Measurements from ENCODE around the gene LDLRAD3.

The LDLRAD3 gene

DNA sequence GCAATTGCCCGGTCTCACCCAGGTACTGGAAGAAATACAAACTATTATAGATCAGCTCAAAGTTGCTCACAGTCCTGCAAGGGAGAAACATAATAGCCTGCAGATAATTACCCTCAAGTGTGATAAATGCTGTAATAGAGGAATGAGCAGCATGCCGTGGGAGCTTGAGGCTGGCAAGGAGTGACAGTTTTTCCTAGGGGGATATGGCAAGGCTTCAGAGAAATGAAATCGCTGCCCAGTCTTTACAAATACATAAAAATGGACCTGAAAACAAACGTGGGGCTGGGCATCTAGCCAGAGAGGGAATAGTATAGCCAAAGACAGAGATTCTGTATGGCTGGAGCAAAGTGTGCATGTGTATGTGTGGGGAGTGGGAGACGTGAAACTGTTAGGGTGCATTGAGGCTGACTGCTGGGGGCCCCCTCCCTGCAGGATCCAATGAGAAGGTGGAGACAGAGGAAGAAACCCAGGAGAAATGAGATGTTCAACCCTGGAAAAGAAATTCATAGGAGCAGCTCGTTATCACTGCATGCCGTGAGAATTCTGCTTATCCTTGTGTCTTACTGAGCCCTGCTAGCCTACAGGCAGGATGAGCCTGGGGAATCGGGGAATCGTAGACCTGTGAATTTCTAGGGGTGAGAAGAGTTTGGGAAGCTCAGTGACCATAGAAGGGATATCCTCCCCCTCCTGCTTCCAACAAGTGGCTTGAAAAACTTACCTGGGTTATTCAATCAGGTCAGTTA is 167.0 kb downstream of the LDLRAD3 start:
- DNase-seq, result no peak

DNA sequence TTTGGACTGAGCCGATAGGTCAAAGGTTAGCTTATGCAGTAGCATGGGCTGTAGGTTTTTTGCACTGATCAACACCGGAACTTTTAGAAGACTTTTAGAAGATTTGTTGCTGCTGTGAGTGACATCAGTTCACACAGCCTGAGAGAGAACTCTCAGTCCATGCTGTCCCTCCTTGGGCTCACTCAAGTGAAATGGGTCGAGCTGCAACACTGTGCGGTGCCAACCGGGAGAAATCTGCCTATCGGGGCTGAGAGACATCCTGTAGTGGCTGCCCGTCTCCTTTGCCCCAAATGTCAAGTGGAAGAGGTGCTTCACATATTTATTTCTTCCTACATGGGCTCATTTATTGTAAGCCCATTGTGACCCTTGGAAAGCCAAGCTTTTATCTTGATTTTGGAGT is 170.2 kb downstream of the LDLRAD3 start:
- no peak for DNase-seq

DNA sequence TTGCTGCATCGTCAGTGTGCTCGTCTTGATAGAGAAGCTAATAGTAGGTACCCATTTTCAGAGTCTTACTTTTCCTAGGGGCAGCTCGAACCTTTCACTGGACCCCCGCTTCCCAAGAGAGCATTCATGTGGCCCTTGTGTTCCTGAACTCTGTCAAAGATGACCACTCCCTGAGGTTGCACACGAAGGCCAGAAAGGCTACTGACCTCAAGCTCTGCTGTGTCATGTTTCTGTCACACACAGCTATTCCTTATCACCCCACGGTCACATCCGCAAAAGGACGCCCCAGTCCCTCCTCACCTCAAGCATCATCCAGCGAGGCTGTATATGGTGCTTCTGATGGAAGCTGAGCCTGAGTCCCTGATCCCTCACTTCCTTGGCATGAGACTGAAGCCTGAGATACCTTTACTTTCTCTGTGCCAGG is 171.5 kb downstream of the LDLRAD3 start:
- DNase-seq, result no peak

DNA sequence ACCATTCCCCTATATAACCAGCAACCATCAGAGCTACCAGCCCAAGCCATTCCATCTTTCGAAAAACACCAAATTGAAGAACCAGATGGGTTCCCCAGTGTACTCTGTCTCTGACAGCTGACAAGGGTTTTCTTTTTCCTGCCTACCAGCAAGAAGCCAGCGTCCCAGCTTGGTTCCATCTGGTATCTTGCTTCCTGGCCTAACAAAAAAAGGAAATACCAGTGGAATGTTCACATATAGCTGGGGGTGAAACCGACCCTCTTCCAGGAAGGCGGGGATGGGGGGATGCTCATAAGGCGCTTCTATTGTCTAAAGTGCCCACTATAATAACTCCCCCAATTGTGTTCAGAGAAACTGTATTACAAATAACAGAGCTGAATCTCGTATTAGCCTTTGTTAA is 172.3 kb downstream of the LDLRAD3 start:
- no peak for DNase-seq

DNA sequence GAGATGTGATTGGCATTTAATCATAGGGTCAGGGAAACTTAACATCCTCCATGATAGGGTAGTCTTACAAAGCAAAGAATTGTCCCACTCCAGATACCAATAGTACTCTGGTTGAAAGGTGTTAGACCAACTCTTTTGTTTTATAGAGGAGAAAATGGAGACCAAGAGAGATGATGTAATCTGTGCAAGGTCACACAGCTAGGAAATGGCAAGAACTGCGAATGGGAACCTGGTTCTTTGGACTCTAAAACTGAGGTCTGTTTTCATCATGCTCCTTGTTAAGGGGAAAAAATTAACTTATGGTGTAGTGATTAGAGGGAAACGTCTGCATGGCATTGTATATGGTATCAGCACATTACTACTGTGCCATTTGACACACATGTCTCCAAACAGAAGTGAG is 174.2 kb downstream of the LDLRAD3 start:
- DNase-seq, result no peak

DNA sequence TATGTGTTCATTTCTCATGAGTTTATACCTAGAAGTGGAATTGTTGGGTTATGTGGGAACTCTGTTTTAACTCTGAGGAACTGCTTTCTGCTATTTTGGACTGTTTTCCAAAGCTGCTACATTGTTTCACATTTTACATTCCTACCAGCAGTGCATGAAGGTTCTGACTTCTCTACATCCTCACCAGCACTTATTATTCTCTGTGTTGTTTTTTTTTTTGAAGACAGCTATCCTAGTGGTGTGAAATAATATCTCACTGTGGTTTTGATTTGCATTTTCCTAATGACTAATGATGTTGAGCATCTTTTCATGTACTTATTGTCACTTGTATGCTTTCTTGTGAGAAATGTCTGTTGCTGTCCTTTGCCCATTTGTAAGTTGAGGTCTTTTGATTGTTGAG is 175.4 kb downstream of the LDLRAD3 start:
- DNase-seq, result no peak

DNA sequence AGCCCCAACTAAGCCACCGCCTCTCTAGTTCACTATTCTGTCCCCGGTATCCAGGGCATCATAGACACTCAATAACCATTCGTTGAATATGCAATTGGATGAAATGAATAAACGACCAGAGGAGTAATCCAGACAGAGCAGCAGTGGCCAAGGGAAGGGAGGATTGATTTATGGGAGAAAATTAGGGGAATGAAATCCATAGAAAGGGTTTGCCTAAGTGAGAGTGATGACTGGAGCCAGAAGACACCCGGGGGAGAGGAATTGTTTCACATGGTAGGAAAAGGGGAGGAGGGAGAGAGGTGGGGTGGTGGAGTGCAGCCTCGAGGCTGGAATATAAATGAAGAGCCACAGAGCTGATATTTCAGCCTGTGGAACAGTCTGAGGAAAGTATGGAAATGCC is 177.2 kb downstream of the LDLRAD3 start:
- DNase-seq, result no peak

DNA sequence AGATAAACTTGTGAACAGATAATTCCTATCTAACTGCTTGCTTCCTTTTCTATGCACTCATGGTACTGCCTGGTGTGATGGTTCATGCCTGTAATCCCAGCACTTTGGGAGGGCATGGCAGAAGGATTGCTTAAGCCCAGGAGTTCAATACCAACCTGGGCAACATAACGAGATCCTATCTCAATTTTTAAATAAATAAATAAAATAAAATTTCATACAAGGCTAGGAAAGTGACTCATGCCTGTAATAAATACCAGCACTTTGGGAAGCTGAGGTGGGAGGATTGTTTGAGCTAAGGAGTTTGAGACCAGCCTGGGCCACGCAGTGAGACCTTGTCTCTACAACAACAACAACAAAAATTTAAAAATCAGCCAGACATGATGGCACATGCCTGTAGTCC is 178.8 kb downstream of the LDLRAD3 start:
- no peak for DNase-seq

DNA sequence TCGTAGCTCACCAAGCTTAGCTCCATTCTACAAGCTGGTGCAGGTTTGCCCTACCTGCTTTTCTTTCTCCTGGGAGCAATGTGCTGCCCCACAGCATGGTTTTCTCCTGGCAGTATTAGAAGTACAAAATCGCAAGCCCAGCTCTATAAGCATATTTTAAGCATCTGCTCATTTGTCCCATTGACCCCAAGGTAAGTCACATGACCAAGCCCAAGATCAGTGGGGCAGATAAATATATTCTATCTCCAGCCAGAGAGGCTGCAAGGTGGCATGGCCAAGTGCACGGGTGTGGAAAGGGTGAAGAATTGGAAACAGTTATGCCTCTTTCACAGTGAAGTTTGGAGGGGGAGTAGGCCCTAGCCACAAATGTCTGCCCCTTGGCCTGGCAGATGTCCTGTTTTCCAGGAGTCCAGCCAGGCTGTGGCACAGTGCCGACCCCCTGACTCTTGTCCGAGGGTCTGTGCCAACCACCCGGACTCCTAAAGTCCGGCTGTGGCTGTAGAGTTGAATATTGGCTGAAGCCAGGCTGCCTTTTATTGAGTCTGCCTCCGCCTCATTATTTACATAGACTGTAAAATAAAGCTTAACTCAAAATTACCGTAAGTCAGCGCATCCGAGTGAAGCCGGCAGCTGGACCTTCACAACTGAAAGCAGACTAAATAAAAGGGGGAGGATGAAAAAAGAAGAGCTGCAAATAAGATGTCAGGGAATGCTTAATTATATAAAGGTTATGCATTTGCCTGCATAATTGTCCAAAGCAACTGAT is 179.7 kb downstream of the LDLRAD3 start:
- DNase-seq, result no peak

DNA sequence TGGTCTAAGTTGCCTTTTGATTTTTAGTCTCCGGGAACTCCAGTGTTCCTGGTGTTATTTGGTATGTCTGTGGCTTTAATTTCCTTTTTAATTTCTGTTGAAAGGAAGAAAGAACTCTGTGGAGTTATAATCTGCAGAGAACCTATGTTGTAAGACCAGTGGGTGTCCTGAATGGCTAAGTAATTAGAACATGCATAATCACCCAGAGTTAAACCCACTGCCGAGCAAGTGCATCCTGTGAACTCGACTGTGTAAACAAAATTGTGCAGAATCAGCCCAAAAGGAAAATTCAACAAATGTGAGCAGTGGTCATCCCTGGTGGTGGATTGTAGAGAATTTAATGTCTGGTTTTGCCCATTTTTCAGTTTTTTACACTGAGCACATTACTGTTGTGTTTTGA is 182.8 kb downstream of the LDLRAD3 start:
- DNase-seq, result no peak

DNA sequence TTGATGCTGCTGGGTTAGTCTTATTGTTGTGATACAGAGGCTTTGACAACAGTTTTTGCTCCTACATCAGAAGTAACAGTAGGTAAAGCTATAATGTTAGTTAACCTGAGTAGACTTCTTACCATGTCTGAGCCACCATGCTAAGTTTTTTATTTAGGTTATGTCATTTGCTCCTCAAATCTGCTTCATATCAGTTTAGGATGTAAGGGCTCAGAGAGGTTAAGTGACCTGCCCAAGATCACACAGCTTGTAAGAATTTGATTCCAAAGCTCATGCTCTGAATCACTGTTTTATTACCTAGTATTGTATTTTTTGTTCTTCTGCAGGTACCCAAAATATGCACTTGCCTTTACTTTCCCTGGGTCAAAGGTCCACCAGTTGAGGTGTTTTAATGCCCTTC is 183.7 kb downstream of the LDLRAD3 start:
- no peak for DNase-seq

DNA sequence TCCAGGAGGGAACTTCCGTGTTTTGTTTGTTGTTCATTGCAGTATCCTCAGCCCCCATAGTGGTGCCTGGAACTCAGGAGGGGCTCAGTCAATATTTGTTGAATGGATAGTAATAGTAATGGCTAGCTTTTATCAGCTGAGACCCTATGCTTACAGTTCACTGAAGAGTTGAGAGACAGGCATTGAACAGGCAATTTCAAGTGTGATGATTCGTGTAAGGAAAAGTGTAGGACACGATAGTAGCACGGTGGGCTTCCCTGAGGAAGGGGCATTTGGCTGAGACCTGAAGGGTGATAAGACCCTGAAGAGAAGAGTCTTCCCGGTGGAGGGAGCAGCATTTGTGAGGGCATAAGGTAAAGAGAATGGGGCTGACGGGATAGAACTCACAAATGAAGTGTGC is 186.1 kb downstream of the LDLRAD3 start:
- no peak for DNase-seq

DNA sequence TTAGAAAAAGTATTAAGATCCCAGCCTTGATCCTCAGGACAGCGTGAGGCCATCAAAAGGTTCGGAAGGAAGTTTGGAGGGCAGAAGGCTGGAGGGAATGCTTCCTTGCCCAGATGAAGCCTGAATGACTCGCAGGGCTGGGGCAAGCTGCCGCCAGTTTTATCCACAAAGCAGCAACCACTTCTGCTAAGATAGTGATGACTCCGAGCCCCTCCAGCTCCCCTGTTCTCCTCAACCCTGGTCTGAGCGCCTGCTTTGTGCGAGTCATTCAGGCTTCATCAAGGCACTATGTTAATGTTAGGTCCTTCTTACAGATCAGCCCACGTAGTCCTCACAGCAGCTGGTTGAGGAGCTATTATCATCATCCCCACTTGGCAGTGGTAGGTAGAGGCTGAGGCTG is 186.5 kb downstream of the LDLRAD3 start:
- DNase-seq, result no peak

DNA sequence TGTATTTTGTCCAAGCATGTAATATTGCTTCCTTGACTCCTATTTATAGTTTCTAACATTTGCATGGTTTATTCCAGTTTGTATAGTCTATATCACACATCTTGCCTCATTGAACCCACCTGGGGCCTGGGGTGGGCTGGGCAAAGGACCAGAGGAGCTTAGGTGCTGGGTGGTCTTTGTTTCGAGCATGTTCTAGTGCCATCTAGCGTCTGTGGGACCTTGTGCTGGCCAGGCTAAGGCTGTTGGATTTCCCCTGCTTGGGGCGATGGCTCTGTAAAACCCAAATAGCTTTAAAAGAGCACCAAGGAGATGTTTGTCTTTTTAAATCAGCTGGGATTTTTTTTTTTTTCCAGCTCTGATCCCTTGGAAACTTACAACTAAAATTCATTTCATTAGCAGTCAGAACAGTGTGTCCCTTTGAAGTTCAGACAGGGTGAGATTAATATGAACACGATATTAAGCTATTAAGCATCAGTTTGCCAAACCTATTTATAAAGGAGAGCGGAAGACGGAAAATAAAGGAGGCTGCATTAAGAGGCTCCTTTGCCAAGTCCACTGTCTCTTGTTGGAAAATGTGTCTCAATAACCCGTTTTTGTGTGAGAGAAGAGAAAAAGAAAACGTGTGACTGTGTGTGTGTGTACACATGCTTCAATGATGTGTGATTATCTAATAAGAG is 188.0 kb downstream of the LDLRAD3 start:
- DNase-seq, result peak; percentile 48

DNA sequence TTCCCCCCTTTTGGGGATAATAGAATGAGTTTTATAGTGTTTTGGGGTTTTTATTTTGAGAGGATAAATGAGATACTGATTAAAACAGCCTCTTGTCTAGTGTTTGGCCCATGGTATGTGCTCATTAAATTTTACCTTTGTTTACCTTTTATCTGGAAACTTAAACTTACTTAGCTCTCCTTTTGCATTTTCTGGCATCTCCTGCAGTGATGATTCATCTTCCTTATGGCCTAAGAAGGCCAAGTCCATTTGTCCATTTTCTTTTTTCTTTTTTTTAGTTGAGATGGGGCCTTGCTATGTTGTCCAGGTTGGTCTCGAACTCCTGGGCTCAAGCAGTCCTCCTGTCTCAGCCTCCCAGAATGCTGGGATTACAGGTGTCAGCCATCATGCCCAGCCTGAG is 189.1 kb downstream of the LDLRAD3 start:
- DNase-seq, result no peak

DNA sequence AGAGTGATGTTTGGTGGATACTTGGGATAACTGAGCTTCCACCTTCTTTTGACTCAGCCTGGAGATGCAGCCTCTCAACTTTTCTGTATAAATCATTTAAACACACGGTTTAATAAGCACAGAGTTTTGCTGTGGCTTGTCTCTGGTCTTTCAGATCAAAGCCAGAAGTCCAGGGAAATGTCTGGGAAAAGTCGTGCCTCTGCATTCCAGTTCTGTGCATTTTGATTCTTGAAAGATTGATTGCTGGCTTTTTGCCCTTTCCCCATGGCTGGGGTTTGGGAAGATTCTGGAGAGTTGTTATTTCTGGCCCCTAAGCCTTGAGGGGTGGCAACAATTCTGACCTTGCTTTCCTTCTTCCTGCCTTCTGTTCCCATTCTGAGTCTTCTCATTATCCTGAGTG is 191.2 kb downstream of the LDLRAD3 start:
- DNase-seq, result no peak

DNA sequence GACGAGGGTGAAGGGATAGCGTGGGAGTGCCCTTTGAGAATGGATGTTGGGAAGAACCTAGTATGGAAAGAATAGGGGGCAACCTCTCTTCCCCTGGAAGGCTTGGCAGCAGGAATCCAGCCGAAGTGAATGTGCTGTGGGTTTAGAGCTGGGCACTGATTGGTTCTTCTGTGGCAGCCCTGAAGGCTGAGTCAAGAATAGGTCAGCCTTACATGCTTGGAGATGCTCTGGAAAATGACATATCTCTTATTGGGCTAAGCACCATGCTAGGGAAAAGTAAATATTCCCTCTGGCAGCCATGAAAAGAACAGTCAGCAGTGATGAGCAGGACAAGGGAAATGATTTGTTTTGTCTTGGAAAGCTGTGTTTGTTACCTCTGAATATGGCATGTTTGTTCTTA is 195.9 kb downstream of the LDLRAD3 start:
- no peak for DNase-seq

DNA sequence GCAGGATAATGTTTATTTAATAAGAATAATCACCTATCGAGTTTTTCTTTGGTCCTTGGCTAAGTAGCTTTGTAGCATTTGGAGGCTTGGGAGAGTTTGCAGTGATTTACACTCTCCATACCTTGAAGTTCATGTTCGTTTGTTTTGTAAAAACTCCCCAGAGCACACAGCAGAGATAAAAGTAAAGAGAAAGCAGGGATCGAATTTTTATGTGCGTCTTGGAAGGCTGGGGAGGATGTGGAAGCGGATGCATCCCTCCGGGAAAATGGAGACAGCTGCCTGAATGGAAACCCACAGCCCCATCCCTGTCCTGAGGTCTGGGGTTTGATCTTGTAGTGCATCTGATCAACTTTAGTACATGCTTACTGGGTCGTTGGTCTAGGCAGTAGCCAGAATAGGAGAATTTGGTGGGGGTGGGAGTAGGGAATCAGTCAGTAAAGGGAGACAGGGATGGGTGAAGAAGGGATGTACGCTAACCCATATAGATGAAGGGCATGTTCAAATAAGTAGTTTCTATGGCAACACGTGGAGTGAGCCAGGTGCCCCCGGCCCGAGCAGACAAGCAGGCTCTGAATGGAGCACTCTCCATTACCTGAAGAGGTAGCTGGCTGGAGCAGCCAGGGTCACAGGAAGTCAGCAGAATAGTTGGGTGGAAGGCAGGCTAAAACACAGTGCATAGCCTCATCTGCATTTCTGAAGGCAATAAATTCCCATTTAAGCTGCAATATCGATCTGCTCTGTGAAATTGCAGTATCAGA is 197.5 kb downstream of the LDLRAD3 start:
- DNase-seq, result no peak

DNA sequence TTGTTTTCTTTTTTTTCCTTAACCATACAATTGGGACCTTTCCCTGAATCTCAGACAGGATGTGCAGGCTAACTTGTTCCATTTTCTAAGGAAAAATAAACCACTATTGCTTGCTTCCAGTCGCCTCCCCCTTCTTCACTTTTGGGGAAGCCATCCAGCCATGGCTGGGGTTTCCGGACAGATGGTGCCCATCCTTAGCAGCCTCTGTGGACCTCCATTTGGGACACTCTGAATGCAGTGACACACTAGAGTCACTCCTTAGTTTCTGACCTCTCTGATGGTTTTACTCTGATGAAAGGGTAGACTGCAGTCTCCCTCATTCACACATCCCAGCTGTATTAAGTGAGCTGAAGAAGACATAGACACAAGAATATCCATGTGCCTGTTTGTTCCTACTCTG is 198.1 kb downstream of the LDLRAD3 start:
- no peak for DNase-seq

DNA sequence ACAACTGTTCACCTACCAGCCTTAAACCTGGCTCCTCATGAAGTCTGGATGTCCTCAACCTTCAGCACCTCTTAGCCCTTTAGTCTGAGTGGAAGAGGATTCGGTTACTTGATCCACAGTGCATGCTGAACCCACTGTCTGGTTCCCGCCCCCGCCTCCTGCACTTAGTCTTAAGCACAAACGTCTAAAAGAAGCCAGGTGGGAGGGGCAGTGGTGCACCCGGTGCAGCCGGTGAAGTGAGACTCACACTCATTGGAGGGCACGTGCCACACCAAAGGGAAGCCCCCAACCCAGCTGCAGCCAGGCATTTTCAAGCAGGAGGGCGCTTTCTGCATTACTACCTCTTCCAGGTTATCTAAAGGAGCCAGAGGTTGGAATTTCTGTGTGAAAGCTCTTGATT is 198.6 kb downstream of the LDLRAD3 start:
- no peak for DNase-seq

DNA sequence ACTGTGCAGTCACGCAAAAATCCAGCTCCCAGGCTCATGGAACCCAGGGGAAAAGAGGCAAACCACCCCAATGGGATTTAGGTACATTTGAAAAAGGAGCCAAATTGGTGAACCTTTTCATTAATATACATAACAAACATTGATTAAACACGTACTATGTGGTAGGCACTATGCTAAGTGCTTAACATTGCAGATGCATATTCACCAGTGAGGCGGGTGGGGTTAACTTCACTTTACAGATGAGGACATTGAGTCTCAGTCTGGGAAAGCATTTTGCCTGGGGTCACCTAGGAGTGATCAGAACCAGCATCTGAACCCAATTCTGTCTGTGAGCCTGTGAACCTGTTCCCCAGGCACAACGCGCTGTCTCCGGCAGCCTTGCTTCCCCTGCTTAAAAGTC is 199.0 kb downstream of the LDLRAD3 start:
- no peak for DNase-seq

DNA sequence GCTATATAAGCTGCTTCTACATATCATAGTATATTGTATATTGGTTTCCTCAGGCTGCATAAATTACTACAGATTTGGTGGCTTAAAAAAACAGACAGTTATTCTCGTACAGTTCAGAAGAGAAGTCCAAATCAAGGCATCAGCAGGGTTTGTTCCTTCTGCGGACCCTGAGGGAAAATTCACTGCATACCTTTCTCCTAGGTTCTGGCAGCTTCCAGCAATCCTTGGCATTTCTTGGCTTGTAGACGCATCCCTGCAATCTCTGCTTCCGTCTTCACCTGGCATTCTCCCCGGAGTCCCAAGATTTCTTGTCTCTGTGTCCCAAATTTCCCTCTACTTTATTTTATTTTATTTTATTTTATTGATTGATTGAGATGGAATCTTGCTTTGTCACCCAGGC is 202.6 kb downstream of the LDLRAD3 start:
- no peak for DNase-seq

DNA sequence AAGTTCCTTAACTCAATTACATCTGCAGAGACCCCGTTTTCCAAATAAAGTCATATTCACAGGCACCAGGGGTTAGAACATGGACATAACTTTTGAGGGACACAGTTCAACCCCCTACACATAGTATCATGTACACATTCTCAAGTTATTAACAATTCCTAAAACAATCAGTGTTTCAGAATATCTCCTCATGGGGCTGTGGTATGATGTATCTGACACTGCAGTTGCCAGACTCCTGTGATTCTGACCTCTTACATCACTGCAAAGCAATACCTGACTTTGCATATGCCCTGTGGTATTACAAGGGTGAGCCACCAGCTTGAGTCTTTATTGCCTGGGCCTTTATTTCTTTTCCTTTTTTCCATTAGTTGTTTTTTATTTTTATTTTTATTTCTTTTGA is 203.6 kb downstream of the LDLRAD3 start:
- peak; percentile 41 for DNase-seq
